Osteoblast (primary cell): Measurements from ENCODE around the gene PLCH2. TPM values are rescaled to one million over a fixed set of nuclear protein-coding genes. Genes with fewer than 3 reads are reported as not detected.

Experiments used
- DNase-seq: peaks from one replicate; pipeline ENCODE4 v3.0.0; 2011; ENCODE audit warnings: low spot score, mixed read lengths; ENCODE audit not compliant: insufficient read length; ENCODE audit errors: missing footprints
- H2AFZ ChIP-seq: 2 replicates; pipeline ENCODE4 v1.6.0; 2011; ENCODE audit warnings: mild to moderate bottlenecking, low read length
- H3K27ac ChIP-seq: 2 replicates; pipeline ENCODE4 v1.5.1; 2011; ENCODE audit warnings: mild to moderate bottlenecking, low read depth, low read length, moderate library complexity
- H3K27me3 ChIP-seq: 2 replicates; pipeline ENCODE4 v1.6.0; 2012; ENCODE audit warnings: mild to moderate bottlenecking, control low read depth, inconsistent platforms, low read length, moderate library complexity; ENCODE audit not compliant: insufficient read depth
- H3K36me3 ChIP-seq: 2 replicates; pipeline ENCODE4 v1.5.1; 2011; ENCODE audit warnings: mild to moderate bottlenecking, low read length, control low read depth, moderate library complexity; ENCODE audit not compliant: insufficient read depth
- H3K4me1 ChIP-seq: 2 replicates; pipeline ENCODE4 v1.5.1; 2011; ENCODE audit warnings: mild to moderate bottlenecking, low read length, control low read depth, moderate library complexity; ENCODE audit not compliant: insufficient read depth
- H3K4me2 ChIP-seq: 2 replicates; pipeline ENCODE4 v1.6.0; 2011; ENCODE audit warnings: mild to moderate bottlenecking, low read length; ENCODE audit not compliant: insufficient read depth
- H3K4me3 ChIP-seq: fragments of 200-600 bp; sonication (generic); 3 replicates; pipeline ENCODE4 v1.5.1; 2012; ENCODE audit warnings: mild to moderate bottlenecking, low read length, inconsistent platforms; ENCODE audit not compliant: insufficient read depth
- H3K79me2 ChIP-seq: 2 replicates; pipeline ENCODE4 v1.6.0; 2012; ENCODE audit warnings: mild to moderate bottlenecking, low read length, control low read depth, inconsistent platforms; ENCODE audit not compliant: insufficient read depth
- H3K9me3 ChIP-seq: 2 replicates; pipeline ENCODE4 v1.5.1; 2011; ENCODE audit warnings: low read depth, low read length, control low read depth
- H4K20me1 ChIP-seq: 2 replicates; pipeline ENCODE4 v1.6.0; 2012; ENCODE audit warnings: mild to moderate bottlenecking, low read length, control low read depth; ENCODE audit not compliant: insufficient read depth
- CTCF ChIP-seq: IDR thresholded peaks from 2 replicates; pipeline ENCODE4 v1.5.1; 2011; ENCODE audit warnings: mild to moderate bottlenecking, low read depth, low read length, moderate library complexity; ENCODE audit errors: extremely low read depth
- total RNA-seq: library from RNA; depleted of rRNA; stranded (reverse); fragments of >200 nt; gene quantifications from 2 replicates; pipeline ENCODE4 v1.2.3, GENCODE V29; 2012

The PLCH2 gene
- total RNA-seq, 1 donor, result under 0.01 TPM

- H3K4me3 ChIP-seq, result no peak overlapping the region
- TF ChIP-seq CTCF, result no peak
These were observed 65.6 kb downstream of the PLCH2 start for GRCh38 chr1:2541619-2542245.

GRCh38 chr1:2542246-2542915 is 66.3 kb downstream of the PLCH2 start:
- H3K4me1 ChIP-seq, result peaks cover 4% of the 10 kb centered on the region
- H3K27ac ChIP-seq, result no peak overlapping the region
- H3K27me3 ChIP-seq, result peaks cover 2% of the 10 kb centered on the region
- no peaks in the 10 kb centered on the region for H3K9me3 ChIP-seq
- H4K20me1 ChIP-seq, result no peaks in the 10 kb centered on the region
- TF ChIP-seq CTCF, result no peak
- H3K36me3 ChIP-seq, result no peaks in the 10 kb centered on the region
- no peak overlapping the region for H3K4me2 ChIP-seq
- DNase-seq, result peak; percentile 82
- H2AFZ ChIP-seq, result no peak overlapping the region
- no peaks in the 10 kb centered on the region for H3K79me2 ChIP-seq
- H3K4me3 ChIP-seq, result no peak overlapping the region

More at GRCh38 chr1:2541619-2542245, 65.6 kb downstream of the PLCH2 start:
- Histone ChIP-seq H3K4me1 (peaks cover 1% of the 10 kb centered on the region), H3K36me3 (no peaks in the 10 kb centered on the region), H3K4me2 (no peak overlapping the region), H2AFZ (no peak overlapping the region), H3K27me3 (peaks cover 2% of the 10 kb centered on the region), H3K79me2 (no peaks in the 10 kb centered on the region), H3K9me3 (no peaks in the 10 kb centered on the region), H4K20me1 (no peaks in the 10 kb centered on the region), H3K27ac (no peak overlapping the region)
- DNase-seq, result peak; percentile 90

GRCh38 chr1:2543543-2544092 is 67.5 kb downstream of the PLCH2 start:
- Histone ChIP-seq H3K79me2 (no peaks in the 10 kb centered on the region), H3K27me3 (peaks cover 2% of the 10 kb centered on the region), H2AFZ (no peak overlapping the region), H3K9me3 (no peaks in the 10 kb centered on the region), H3K4me3 (no peak overlapping the region), H4K20me1 (no peaks in the 10 kb centered on the region), H3K4me2 (no peak overlapping the region), H3K36me3 (no peaks in the 10 kb centered on the region), H3K4me1 (peaks cover 10% of the 10 kb centered on the region), H3K27ac (no peak overlapping the region)
- no peak for TF ChIP-seq CTCF
- DNase-seq, result peak; percentile 91
